Measurements from ENCODE around the gene MYBPC1.

- TF ChIP-seq CTCF (conservative IDR thresholded peaks at IDR 0.05 in 1 of 2, IDR thresholded peaks at IDR 0.05 in 1 of 2; ENCODE audit: extremely low read depth in 1 of 2, insufficient read depth in 1 of 2, low read depth in 1 of 2, low read length in 2 of 2) (no peak), EZH2 (IDR thresholded peaks at IDR 0.05; ENCODE audit: borderline replicate concordance, low read length) (no peak)
These were observed 124.8 kb downstream of the MYBPC1 start for GRCh38 chr12:101719566-101719965.
